NCI-H510A treated with DMSO at 0.1 percent for 48 hours (cell line): Measurements from ENCODE around the gene FABP7.

Experiments used
- DNase-seq: peaks from one replicate; lab custom pipeline; 2025; lab: John Stamatoyannopoulos, UW

FABP7 gene

GRCh38 chr6:122798099-122798641 lies 18.7 kb downstream of the FABP7 start:
- DNase-seq: no peak

- DNase-seq: no peak
Measured at GRCh38 chr6:122799140-122799745, 19.7 kb downstream of the FABP7 start.

- no peak for DNase-seq
Measured at GRCh38 chr6:122799916-122800686, 20.6 kb downstream of the FABP7 start.

GRCh38 chr6:122800906-122801305 lies 21.4 kb downstream of the FABP7 start:
- DNase-seq: no peak

GRCh38 chr6:122801397-122801796 lies 21.9 kb downstream of the FABP7 start:
- DNase-seq: no peak

GRCh38 chr6:122803171-122803661 lies 23.7 kb downstream of the FABP7 start:
- DNase-seq: no peak

GRCh38 chr6:122804962-122805485 lies 25.5 kb downstream of the FABP7 start:
- no peak for DNase-seq

- DNase-seq: no peak
Measured at GRCh38 chr6:122806291-122806690, 26.8 kb downstream of the FABP7 start.

GRCh38 chr6:122808121-122808885 lies 28.8 kb downstream of the FABP7 start:
- no peak for DNase-seq

GRCh38 chr6:122809001-122809400 lies 29.5 kb downstream of the FABP7 start:
- no peak for DNase-seq

GRCh38 chr6:122809691-122810090 lies 30.2 kb downstream of the FABP7 start:
- no peak for DNase-seq

GRCh38 chr6:122810189-122810588 lies 30.7 kb downstream of the FABP7 start:
- no peak for DNase-seq

- DNase-seq: no peak
Measured at GRCh38 chr6:122817358-122817757, 37.8 kb downstream of the FABP7 start.

- no peak for DNase-seq
Measured at GRCh38 chr6:122817766-122818165, 38.2 kb downstream of the FABP7 start.

GRCh38 chr6:122818866-122819265 lies 39.4 kb downstream of the FABP7 start:
- no peak for DNase-seq

GRCh38 chr6:122821095-122821494 lies 41.6 kb downstream of the FABP7 start:
- DNase-seq: no peak

GRCh38 chr6:122825163-122825562 lies 45.6 kb downstream of the FABP7 start:
- no peak for DNase-seq

GRCh38 chr6:122829456-122829855 lies 49.9 kb downstream of the FABP7 start:
- no peak for DNase-seq

- no peak for DNase-seq
Measured at GRCh38 chr6:122831511-122831910, 52.0 kb downstream of the FABP7 start.

- no peak for DNase-seq
Measured at GRCh38 chr6:122832459-122832858, 52.9 kb downstream of the FABP7 start.

- DNase-seq: peak; percentile 3
Measured at GRCh38 chr6:122833021-122833491, 53.5 kb downstream of the FABP7 start.
